Ureter (tissue), 1 donor: ENCODE data around the gene CFAP61. TPM values are rescaled to one million over a fixed set of nuclear protein-coding genes. Genes with fewer than 3 reads are reported as not detected.

Experiments used
- DNase-seq: peaks from one replicate; pipeline ENCODE4 v3.0.0-alpha.2; 2020; ENCODE audit warnings: low spot score
- total RNA-seq: library from RNA; stranded (reverse); gene quantifications from one replicate; pipeline ENCODE4 v1.2.4, GENCODE V29; 2023
- donor health status: DM: yes; HTN: yes; CAD: no.

CFAP61 gene
- total RNA-seq, 1 donor from 2014 or later = 0.39 TPM

DNA sequence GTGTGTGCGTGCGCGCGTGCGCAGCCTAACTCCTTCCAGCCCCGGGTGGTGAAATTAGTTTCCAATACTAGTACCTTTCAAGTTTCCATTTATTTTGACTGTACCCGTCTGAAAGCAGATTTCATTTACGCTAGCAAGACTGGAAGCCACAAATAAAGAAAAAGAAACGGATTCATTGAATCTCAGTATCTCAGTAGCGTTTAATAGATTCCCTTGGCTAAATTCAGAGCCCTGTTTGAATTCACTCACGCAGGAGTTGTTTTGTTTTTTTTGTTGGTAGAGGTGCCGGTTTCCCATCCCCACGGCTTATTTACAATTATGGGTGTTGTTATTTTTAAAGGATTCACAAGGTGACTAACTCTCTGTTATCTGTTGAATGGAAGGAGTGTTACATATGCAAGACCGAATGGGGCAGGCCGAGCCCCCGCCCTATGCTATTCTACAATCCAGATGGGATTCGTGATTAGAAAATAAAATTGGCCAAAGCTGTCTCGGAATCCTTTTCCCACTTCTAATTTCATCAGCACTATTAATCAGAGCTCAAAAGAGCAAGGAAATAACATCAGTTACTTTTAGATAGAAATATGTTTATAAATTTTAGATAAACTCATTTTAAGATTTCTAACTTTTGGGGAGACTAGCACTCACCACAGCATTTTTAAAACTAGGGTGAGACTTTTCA lies 313.3 kb downstream of the CFAP61 start:
- DNase-seq = no peak

DNA sequence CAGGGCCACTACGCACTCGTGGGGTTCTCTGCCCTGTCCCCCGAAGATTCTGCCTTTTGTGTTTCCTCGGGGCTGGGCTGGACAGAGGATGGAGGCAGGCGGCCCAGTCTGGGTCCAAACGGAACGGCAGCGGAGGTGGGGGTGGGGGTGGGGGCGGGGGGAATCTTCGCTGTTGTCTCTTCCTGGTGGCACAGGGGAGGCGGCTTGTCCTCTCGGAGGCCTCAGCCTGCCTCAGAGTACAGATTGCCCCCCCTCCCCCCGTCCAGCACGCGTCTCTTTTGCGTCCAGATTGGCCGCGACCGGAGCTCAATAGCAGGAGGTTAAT lies 314.2 kb downstream of the CFAP61 start:
- no peak for DNase-seq

DNA sequence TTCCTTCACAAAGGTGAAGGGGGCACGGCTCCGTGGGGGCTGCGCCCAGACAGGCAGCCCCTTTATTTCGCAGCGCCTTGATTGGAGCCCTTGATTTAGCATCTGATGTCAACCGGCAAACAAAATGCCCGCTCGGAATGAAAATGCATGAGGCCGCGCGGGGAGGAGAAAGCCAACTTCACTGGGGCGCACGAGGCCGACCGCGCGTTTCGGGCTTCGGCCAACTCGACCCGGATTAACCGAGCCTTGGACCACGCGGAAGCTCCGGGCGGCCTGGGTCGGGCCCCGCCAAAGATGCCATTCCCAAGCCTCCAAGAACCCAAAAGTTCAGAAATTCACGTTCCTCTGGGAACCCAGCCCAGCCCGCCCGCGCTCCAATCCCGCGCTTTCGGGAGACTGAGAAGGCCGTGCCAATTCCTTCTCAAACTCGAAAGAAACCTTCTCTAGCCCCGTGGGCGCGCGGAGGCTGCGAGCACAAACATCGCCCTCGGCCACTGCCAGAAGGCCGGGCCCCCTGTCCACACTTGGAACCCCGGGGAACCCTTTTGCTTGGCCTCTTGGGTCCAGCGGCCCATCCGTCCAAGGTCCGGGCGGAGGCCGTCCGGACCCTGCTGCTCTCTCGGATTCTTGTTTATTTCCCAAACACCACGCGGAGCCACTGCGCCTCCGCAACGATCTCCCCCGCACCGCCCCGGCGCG lies 314.7 kb downstream of the CFAP61 start:
- no peak for DNase-seq

DNA sequence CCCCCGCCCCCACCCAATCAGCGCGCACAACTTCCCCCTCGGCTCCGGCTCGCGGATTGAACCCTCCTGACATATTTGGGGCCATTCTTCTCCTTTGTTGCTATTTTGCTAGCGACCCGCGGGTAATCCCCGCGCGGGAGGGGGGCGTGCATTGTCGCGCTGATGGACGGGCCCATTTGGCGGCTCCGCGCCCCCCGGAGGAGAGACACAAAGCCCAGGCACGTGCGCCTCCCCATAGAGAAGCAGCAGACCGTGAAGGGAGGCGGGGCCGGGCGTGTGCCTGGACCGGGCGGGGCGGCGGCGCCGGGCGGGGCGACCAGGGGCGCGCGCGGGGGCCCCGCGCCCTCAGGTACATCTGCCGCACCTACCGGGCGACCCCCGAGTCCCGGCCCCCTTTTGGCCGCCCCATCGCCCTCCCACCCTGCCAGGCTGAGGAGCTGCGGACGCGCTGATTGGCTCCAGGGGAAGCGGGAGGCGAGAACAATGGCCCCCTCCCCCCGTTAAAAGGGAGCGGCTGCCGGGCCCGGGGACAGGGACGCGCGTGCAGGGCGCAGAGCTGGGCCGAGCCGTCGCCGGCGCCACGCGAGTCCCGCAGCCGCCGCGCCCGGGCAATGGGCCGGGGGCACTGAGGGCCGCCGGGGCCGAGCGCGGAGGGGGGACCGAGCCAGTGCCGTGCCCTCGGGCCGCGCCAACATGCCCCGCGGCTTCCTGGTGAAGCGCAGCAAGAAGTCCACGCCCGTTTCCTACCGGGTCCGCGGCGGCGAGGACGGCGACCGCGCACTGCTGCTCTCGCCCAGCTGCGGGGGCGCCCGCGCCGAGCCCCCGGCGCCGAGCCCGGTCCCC lies 315.5 kb downstream of the CFAP61 start, which contains the start of gene INSM1:
TSS of gene INSM1 (plus strand) at position 530 of the 843 bp plus-strand sequence. CDS start at position 694, 164 bp downstream.
- DNase-seq = no peak

DNA sequence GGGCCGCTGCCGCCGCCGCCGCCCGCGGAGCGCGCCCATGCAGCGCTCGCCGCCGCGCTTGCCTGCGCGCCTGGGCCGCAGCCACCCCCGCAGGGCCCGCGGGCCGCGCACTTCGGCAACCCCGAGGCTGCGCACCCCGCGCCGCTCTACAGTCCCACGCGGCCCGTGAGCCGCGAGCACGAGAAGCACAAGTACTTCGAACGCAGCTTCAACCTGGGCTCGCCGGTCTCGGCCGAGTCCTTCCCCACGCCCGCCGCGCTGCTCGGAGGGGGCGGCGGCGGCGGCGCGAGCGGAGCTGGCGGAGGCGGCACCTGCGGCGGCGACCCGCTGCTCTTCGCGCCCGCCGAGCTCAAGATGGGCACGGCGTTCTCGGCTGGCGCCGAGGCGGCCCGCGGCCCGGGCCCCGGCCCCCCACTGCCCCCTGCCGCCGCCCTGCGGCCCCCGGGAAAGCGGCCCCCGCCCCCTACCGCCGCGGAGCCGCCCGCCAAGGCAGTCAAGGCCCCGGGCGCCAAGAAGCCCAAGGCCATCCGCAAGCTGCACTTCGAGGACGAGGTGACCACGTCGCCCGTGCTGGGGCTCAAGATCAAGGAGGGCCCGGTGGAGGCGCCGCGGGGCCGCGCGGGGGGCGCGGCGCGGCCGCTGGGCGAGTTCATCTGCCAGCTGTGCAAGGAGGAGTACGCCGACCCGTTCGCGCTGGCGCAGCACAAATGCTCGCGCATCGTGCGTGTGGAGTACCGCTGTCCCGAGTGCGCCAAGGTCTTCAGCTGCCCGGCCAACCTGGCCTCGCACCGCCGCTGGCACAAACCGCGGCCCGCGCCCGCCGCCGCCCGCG lies 316.3 kb downstream of the CFAP61 start:
- DNase-seq = no peak

DNA sequence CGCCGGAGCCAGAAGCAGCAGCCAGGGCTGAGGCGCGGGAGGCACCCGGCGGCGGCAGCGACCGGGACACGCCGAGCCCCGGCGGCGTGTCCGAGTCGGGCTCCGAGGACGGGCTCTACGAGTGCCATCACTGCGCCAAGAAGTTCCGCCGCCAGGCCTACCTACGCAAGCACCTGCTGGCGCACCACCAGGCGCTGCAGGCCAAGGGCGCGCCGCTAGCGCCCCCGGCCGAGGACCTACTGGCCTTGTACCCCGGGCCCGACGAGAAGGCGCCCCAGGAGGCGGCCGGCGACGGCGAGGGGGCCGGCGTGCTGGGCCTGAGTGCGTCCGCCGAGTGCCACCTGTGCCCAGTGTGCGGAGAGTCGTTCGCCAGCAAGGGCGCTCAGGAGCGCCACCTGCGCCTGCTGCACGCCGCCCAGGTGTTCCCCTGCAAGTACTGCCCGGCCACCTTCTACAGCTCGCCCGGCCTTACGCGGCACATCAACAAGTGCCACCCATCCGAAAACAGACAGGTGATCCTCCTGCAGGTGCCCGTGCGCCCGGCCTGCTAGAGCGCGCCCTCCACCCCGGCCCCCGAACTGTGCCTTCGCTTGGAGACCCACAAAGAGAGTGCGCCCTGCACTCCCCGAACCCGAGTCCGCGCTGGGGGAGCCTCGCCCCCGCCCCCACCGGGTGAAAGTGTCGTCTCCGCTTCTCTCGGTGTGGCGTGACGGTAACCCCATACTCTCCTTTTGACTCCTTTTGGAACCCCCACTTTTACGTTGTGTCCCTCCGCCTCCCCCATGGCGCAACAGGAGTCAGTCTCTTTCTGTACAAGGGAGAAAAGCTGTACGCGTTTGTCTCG lies 317.1 kb downstream of the CFAP61 start:
- no peak for DNase-seq

DNA sequence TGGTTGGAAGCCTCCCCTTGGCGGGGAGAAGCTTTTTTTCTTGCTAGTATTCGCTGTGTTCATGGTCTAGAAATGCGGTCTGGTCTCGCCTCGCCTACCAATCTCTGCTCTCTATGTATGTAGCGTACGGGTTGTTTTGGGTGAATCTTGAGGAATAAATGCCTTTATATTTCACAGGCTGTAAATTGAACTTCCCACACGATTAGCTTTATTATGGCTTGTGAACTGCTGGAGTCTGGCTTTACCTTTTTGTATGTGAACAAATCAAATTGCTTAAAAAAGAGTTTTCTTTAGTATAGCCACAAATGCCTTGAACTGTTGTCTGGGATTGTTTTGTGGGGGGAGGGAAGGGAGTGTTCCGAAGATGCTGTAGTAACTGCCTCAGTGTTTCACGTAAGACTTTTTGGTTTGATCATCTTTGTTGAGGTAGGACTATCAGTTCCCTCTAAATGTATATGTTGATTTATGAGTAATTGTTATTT lies 317.8 kb downstream of the CFAP61 start:
- DNase-seq = no peak

DNA sequence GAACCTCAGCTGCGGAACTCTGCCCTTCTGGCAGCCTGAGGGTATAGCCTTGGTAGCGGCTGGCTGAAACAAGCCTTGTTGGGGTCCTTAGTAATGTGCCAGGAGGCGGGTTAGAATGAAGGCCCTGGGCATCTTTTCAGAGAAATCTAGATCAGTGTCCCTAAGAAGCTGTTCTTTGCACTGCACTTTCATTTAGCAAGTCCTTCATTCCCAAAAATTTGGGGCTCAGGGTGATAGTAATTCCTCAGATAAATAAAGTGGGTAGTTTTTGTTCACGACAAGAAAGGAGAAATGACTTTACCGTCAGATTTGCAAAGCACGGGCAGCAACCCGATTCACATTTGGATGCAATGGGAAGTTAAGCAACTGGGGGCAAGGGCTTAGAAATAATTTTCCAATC lies 318.8 kb downstream of the CFAP61 start:
- no peak for DNase-seq

DNA sequence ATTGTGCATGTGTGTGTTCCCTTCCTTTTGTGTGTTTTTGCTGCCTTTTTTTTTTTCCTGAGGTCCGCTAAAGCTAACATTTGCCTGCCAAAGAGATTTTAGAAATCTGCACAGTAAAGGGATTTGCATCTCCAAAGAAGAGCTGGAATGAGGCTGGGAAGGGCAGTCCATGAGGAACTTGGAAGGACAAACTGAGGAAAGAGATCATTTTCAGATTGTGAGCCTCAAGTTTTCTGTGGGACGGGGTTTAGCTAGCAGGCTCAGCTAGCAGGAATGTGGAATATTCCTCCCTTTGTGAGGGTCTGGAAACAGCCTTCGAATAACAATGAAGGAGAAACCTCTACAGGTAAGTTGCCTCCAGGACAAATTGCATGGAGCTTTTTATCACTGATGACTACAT lies 319.3 kb downstream of the CFAP61 start:
- no peak for DNase-seq

DNA sequence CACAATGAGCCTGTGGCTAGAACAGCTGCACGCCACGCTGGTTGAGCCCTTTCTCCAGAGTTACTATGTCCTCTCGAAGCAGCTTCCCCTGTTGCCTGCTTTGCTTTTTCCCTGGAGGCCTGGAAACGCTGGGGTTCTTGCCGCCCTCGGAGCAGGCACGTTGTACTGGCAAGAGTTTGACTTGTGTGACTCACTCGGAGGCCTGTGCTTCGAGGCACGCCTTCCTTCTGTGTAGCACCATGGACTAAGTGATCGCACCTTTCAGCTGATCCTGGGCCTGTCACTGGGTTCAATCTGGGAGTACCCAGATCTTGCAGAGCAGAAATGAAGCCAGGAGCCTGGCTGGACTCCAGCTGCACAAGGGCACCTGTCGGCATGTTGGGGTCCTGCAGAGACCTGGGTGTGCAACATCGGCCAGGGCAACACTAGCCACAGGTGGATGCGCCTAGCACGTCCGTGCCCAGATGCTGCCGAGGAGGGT lies 320.8 kb downstream of the CFAP61 start:
- no peak for DNase-seq

DNA sequence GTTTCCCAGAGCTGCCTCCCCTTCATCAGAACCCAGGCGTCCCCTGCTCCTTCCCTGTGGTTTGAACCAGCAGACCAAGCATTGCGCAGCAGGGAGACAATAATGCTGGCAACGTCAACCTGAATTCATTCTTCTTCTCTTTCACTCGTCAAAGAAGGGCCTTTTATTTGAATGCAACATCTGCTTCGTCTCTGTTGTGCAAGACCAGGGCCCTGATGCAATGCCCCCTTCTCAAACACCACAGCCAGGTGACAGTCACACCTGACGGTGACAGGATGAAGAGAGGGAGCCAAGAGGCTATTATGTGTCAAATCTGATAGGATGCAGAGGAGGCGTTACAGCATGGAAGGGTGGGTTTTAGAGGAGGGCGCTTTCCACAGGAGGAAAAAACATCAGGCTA lies 323.5 kb downstream of the CFAP61 start:
- no peak for DNase-seq

DNA sequence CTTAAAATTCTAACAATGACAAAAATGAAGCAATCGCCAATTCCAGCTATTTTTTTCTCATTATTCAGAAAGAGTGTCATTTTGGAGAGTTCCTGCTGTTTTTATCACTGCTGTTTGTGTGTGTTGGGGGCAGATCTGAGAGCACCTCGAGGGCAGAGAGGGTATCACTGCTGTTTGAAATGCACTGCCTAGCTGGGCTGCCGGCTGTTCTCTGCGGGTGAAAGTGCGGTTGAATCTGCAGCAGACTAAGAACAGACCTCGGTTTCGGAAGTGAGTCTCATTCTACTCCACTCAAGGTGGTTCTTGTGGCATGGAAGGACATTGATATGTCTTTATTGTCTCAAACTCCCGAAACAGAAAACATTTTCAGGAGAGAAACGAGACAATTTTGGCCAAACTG lies 333.9 kb downstream of the CFAP61 start:
- no peak for DNase-seq

DNA sequence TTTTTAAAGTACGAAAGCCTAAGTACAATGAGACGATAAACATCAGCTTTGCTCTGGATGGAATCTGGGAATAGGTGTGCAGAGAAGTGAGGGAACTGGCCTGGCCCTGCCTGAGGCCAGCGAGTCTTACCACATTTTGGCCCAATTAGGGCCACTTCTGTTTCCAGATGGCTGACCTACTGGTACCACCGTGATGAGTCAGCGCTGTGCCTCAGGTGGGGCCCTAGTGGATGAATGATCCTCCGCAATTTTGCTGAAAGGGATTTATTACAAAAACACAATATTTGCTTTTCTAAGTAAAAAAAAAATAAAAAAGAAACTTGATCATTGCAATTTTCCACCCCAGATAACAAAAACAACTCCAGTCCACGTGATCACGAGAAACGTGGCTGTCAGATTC lies 338.1 kb downstream of the CFAP61 start:
- DNase-seq = no peak

DNA sequence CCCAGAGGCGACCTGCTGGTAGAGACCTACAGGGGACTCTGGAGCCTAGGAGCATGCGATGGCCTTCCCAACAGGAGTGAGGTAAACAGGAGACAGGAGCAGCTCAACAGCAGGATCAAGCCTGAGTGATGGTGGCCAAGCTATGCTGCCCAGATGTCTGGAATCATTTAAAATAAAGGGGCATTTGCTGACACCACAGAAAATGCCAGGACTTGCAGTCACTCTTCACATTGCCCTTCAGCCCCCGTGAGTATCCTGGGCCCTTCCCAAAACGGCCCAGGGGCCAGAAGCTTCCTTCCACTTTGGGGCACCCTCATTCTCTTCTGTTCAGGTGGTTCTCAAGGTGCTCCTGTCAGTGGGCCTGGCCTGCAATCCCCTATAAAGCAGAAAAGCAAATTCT lies 338.8 kb downstream of the CFAP61 start:
- DNase-seq = no peak

DNA sequence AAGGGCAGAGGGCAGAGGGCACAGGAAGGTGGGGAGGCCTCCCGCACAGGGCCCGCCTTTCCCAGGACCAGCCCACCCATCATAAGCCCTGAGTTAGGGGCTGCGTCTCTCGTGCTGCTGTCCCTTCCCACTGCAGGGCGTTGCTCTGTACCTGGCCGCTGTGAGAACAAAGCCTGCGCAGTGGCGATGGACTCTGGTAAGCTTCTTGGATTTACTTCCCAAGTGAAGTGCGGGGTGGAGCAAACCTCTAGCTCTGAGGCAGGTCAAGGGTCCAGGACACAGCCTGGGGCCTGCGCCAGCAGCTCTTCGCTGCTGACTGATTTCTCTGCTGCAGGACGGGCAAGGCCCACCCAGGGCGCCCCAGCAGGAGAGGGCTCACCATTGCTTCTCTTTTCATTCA lies 339.4 kb downstream of the CFAP61 start:
- no peak for DNase-seq

DNA sequence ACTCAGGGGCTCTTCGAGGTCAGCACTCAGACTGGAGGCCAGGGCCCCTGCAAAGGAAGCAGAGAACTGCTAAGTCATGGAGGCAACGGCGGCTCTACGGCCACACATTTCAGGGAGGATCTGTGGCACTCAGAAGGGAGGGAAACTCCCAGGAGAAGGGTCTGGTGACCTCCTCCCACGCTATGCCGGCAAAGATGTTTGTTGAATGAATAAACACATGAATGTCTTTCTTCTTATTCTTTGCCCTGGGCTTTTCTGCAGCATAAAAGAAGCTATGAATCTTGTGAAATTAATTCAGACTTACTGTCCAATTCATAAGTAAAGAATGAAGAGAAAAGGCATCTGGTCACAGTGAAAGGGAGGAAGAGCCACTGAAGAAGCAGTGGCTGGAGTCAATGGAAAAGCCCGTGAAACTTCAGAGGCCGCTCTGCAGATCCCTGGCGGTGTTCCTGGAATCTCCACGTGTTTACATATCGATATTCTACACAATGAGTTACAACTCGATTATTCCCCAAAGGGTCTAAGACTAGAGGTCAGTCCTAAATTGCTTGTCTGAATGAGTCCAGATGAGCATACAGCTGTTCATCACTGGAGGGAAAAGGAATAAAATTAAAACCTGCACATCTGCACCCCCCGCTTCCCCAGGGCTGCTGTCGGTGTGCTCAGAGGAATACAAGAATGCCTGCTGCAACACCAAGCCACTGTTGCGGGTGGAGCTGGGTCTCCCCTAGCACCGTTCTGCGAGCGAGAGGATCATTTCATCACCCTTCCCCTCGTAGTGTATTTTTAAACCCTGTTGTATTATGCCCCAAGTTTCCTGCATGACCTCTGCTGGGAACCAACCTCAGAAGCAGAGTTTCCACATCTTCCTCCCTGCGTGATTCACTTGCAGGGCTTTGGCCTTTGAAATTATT lies 341.1 kb downstream of the CFAP61 start:
- DNase-seq = no peak

DNA sequence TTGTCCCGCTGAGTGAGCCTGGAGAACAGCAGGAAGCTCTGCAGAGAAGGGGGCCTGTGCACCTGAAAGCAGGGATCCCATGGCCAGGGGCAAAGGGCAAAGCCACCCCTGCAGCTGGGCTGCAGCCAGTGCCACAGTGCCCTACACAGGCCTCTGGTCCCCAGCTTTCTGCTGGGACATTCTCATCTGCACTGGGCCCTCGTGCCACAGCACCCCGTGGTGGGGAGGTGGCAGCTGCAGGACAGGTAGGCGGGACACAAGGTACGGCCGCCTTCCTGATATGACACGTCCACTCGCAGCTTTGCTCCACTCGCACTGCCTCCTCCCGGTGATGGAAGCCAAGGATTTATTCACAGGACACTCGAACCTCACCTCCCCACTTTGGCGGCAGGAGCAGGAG lies 342.8 kb downstream of the CFAP61 start:
- no peak for DNase-seq

DNA sequence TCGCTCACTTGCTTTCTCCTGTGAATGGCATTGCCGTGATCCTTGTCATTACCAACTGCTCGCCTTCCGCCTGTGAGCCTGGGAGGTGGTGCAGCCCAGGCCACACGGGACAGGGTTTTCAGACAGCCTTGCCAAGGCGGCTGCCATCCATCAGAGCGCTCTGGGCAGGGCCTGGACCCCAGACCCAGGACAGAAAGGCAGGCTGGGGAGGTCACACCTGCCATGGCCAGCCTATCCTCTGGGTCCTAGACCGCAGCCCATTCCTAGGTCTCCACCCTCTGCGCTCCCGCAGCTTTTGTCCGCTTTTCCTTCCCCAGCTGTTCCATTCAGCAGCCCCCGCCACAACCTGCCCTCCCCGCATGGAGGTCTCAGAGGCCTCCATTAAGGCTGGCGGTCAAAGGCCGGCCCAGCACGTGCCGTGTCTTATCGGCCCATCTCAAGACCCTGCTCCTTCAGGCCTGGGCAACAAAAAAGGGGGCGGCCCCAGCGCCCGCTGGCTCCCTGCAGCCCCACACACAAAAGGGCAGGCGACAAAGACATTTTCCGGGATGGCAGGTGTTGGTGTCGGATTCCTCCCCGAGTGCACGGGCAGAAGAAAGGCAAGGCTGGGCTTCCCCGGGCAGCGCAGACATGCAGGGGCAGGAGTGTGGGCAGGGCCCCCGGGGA lies 343.7 kb downstream of the CFAP61 start:
- no peak for DNase-seq

DNA sequence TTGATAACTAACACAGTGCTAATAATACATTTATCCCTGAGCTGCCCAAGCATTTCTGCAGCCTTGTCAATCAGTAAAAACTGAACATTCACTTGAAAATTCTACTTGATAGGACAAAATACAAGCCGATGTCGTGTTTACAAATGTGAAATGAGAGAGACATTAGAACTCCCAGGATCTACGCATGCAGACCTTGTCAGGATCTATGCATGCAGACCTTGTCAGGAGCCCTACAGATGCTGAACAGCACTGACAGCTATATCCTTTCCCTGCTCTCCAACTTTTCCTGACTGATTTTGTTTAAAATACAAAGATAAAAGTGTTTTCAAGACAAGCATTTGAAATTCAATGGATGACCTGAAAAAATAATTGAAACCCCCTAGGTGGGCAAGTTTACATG lies 344.5 kb downstream of the CFAP61 start:
- DNase-seq = no peak
